NCI-H1105 treated with DMSO at 0.1 percent for 48 hours (cell line): ENCODE measurements around the gene GCHFR.

Experiments
- DNase-seq: peaks from one replicate; lab custom pipeline; 2025; lab: John Stamatoyannopoulos, UW

Gene GCHFR

GRCh38 chr15:40763801-40764628 lies at the start of gene GCHFR:
GCHFR (plus strand) TSS chr15:40764068; CDS start chr15:40764181, 113 bp downstream.
- no peak for DNase-seq

DNA sequence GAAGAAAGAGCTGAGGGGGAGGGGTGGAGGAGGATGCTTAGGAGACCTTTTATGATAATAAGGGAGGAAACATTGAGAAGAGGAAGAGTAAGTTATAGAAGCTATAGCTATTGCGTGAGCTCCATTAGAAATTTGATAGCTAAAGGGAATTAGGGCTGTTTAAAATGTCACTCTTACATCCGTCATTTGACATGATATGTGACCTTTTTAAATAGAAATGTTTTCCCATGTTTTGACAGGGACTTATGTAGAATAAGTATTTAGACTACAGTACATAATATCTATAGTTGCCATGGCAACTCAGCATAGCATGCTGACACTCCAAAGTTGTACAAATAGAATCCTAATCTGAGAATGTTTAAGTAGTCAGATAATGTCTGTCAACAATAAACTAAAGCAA lies 49.7 kb upstream of the GCHFR start:
- no peak for DNase-seq

DNA sequence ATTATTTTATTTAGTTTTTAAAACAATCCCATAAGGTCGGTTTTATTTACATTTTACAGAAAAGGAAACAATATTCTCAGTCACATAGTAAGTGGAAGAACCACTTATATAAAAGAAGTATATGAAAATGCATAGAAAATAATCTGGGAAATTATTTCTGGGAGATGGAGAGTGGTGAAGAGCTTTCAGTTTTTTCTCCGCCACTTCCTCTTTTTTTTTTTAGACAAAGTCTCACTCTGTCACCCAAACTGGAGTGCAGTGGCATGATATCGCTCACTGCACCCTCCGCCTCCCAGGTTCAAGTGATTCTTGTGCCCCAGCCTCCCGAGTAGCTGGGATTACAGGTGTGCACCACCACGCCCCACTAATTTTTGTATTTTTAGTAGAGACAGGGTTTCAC lies 47.7 kb upstream of the GCHFR start:
- DNase-seq = no peak

GRCh38 chr15:40721701-40722100 lies 42.2 kb upstream of the GCHFR start:
- no peak for DNase-seq

DNA sequence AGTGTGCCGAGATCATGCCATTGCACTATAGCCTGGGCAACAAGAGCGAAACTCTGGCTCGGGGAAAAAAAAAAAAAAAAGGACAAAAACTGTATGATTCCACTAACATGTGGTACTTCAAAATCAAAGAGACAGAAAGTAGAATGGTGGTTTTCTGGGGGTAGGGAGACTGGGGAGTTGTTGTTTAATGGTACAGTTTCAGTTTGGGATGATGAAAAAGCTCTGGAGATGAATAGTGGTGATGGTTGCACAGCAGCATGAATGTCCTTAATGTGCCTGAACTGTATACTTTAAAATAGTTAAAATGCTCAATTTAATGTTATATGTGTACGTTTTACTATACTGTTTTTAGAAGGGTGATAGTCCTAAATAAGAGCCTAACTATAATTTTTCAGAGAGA lies 41.5 kb upstream of the GCHFR start:
- DNase-seq = no peak

DNA sequence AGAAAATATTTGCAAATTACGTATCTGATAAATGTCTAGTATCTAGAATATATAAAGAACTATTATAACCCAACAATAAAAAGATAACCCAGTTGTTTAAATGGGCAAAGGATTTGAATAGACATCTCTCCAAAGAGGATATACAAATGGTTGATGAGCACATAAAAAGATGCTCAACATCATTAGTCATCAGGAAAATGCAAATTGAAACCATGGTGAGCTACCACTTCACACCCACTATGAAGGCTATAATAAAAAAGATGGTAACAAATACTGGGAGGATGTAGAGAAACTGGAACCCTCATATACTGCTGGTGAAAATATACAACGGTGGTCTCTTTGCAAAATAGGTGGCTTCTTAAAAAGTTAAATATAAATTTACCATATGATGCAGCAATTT lies 40.9 kb upstream of the GCHFR start:
- DNase-seq = no peak

GRCh38 chr15:40723919-40724318 lies 39.9 kb upstream of the GCHFR start:
- DNase-seq = no peak

- DNase-seq = no peak
These were observed 32.8 kb upstream of the GCHFR start for GRCh38 chr15:40731034-40731433.

GRCh38 chr15:40736575-40736974 lies 27.3 kb upstream of the GCHFR start:
- DNase-seq = no peak

- DNase-seq = peak; percentile 2
These were observed 26.8 kb upstream of the GCHFR start for GRCh38 chr15:40737048-40737447.

GRCh38 chr15:40739047-40739446 lies 24.8 kb upstream of the GCHFR start:
- no peak for DNase-seq

- DNase-seq = no peak
These were observed 24.0 kb upstream of the GCHFR start for GRCh38 chr15:40739854-40740253.

- no peak for DNase-seq
These were observed 20.4 kb upstream of the GCHFR start for GRCh38 chr15:40743485-40743901.

- DNase-seq = no peak
These were observed 19.7 kb upstream of the GCHFR start for GRCh38 chr15:40743921-40744814.

DNA sequence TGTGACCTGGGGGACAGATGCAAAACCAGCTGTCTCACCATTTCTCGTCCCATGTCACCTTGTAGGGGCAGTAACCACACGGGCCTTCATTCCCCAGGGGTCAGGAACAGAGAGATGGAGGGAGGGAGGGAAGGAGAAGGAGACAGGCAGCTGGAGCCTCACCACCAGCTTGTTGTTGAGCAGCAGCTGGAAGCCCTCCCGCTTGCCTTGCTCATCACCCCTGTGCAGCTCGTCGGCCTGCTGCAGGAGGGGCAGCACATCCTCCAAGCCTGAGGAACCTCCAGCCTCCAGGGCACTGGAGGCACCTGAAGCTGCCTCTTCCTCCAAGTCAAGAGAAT lies 19.1 kb upstream of the GCHFR start:
- DNase-seq = no peak

GRCh38 chr15:40746916-40747418 lies 16.9 kb upstream of the GCHFR start:
- DNase-seq = no peak

GRCh38 chr15:40747685-40748631 lies 15.9 kb upstream of the GCHFR start:
- no peak for DNase-seq

DNA sequence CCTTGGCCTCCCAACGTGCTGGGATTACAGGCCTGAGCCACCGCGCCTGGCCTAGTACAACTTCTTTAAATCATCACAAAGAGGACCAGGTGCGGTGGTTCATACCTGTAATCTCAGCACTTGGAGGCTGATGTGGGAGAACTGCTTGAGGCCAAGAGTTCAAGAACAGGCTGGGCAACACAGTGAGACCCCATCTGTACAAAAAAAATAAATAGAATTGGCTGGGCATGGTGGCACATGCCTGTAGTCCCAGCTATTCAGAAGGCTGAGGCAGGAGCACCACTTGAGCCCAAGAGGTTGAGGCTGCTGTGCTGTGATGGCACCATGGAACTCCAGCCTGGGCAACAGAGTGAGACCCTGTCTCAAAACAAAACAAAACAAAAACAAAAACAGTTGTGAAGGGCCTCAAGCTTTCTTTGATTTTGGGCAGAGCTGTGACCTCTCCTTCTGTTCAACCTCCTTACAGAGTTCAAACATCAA lies 14.7 kb upstream of the GCHFR start:
- no peak for DNase-seq

GRCh38 chr15:40750885-40751284 lies 13.0 kb upstream of the GCHFR start:
- no peak for DNase-seq

DNA sequence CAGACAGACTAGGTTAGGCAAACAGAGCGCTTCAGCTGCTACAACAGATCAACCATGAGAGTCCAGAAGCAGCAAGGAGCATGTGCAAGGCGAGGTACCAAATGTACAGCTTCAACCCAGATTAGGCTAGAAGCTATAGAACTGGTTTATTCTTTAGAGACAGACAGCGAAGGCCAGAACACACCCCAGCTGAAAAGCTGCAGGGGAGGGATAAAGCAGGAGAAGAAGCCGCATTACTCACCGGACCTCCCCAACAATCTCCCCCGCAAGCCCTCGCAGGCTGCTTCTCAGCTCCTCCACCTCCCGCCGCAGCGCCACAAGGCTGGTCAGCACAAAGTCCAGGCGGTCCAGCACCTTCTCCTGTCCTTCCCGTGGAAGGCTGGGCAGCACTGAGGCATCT lies 12.1 kb upstream of the GCHFR start:
- DNase-seq = no peak

- no peak for DNase-seq
These were observed 9.3 kb upstream of the GCHFR start for GRCh38 chr15:40754574-40754882.
